PC-3 (cell line): Measurements from ENCODE around the gene SDE2. TPM values are rescaled to one million over a fixed set of nuclear protein-coding genes. Genes with fewer than 3 reads are reported as not detected.

Source experiments
- ATAC-seq: fragments of 200-7000 bp; cut with Tn5 transposase; 2 replicates; pipeline ENCODE4 v1.9.1; 2020; ENCODE audit warnings: mild to moderate bottlenecking, moderate library complexity
- BruUV-seq: library from RNA; stranded (reverse); fragments of 400-500 nt; replicated peaks from 2 replicates; lab custom pipeline; 2021; lab: Mats Ljungman, UMichigan
- CTCF ChIA-PET: fragments of 300-600 bp; sonication (Branson Sonifier 250); formaldehyde crosslinking; loops from one replicate; lab custom pipeline; 2022; ENCODE audit warnings: antibody characterized with exemption; lab: Charles Lee
- POLR2A ChIA-PET: fragments of 300-600 bp; sonication (Branson Sonifier 250); formaldehyde crosslinking; loops from one replicate; lab custom pipeline; 2022; ENCODE audit warnings: antibody characterized with exemption; ENCODE audit not compliant: unreplicated experiment; lab: Charles Lee
- DNase-seq: peaks from one replicate; pipeline ENCODE4 v3.0.0-alpha.2; 2015
- H2AFZ ChIP-seq: fragments of 300-600 bp; sonication (generic); 2 replicates; pipeline ENCODE4 v1.6.0; 2016; ENCODE audit warnings: antibody characterized with exemption, low read length
- H3F3A ChIP-seq: fragments of 300-600 bp; sonication (generic); one replicate; pipeline ENCODE4 v1.6.0; 2017; ENCODE audit warnings: antibody characterized with exemption, low read length, control low read depth, mild to moderate bottlenecking; ENCODE audit not compliant: unreplicated experiment
- H3K27ac ChIP-seq: fragments of 300-600 bp; sonication (generic); 2 replicates; pipeline ENCODE4 v1.5.1; 2016; ENCODE audit warnings: mild to moderate bottlenecking, low read length
- H3K27me3 ChIP-seq: fragments of 300-600 bp; sonication (generic); 2 replicates; pipeline ENCODE4 v1.6.1; 2016; ENCODE audit warnings: low read length, mixed read lengths
- H3K36me3 ChIP-seq: fragments of 300-600 bp; sonication (generic); 2 replicates; pipeline ENCODE4 v1.6.1; 2016; ENCODE audit warnings: low read depth, mixed run types, low read length, mixed read lengths
- H3K4me1 ChIP-seq: fragments of 300-600 bp; sonication (generic); 2 replicates; pipeline ENCODE4 v1.5.1; 2016; ENCODE audit warnings: low read length; ENCODE audit not compliant: insufficient read depth
- H3K4me2 ChIP-seq: fragments of 300-600 bp; sonication (generic); 2 replicates; pipeline ENCODE4 v1.6.0; 2016; ENCODE audit warnings: low read length
- H3K4me3 ChIP-seq: fragments of 300-600 bp; sonication (generic); 2 replicates; pipeline ENCODE4 v1.5.1; 2016; ENCODE audit warnings: mild to moderate bottlenecking, low read length, mixed read lengths
- H3K79me2 ChIP-seq: fragments of 300-600 bp; sonication (generic); 2 replicates; pipeline ENCODE4 v1.6.1; 2017; ENCODE audit warnings: low read length, mixed read lengths
- H3K9ac ChIP-seq: fragments of 300-600 bp; sonication (generic); 2 replicates; pipeline ENCODE4 v1.6.0; 2016; ENCODE audit warnings: mild to moderate bottlenecking, low read length
- H3K9me2 ChIP-seq: fragments of 300-600 bp; sonication (generic); replicated peaks from 2 replicates; pipeline ENCODE4 v1.6.1; 2016; ENCODE audit warnings: mixed run types, low read length, mixed read lengths
- H3K9me3 ChIP-seq: fragments of 300-600 bp; sonication (generic); 2 replicates; pipeline ENCODE4 v1.6.1; 2016; ENCODE audit warnings: low read length, mixed read lengths
- H4K20me1 ChIP-seq: fragments of 300-600 bp; sonication (generic); 2 replicates; pipeline ENCODE4 v1.6.1; 2016; ENCODE audit warnings: low read length, mixed read lengths
- EZH2 ChIP-seq: fragments of 300-600 bp; sonication (generic); IDR thresholded peaks from one replicate; pipeline ENCODE4 v1.6.1; 2017; ENCODE audit warnings: antibody characterized with exemption, mild to moderate bottlenecking, low read length; ENCODE audit not compliant: unreplicated experiment
- EZH2phosphoT487 ChIP-seq: fragments of 300-600 bp; sonication (generic); IDR thresholded peaks from 2 replicates; pipeline ENCODE4 v1.6.1; 2018; ENCODE audit warnings: mild to moderate bottlenecking, antibody characterized with exemption, low read length, borderline replicate concordance
- intact Hi-C: fragments of 100-400 bp; cut with micrococcal nuclease; formaldehyde crosslinking; loops from 2 replicates; pipeline ENCODE4 v1.9.0; 2023
- total RNA-seq: library from RNA; depleted of rRNA; stranded (reverse); fragments of >200 nt; gene quantifications from 2 replicates; pipeline ENCODE4 v1.2.3, GENCODE V29; 2014
- TF ChIP-seq, protein P1 (sequence below): fragments of 300-600 bp; sonication (generic); conservative IDR thresholded peaks from 2 replicates; pipeline ENCODE4 v1.5.1; 2017; ENCODE audit warnings: antibody characterized with exemption, low read depth, mild to moderate bottlenecking, low read length

SDE2 gene
- total RNA-seq, 1 experiment from 2014 or later = 26.1 TPM

- Histone ChIP-seq H3K9ac (no peak overlapping the region), H3K4me1 (peaks cover 14% of the 10 kb centered on the region), H3K4me3 (no peak overlapping the region), H3K9me2 (no peaks in the 10 kb centered on the region), H3K27ac (no peak overlapping the region), H4K20me1 (no peaks in the 10 kb centered on the region), H2AFZ (no peak overlapping the region), H3K4me2 (no peak overlapping the region), H3K36me3 (no peaks in the 10 kb centered on the region), H3K27me3 (no peaks in the 10 kb centered on the region), H3F3A (no peaks in the 10 kb centered on the region), H3K9me3 (no peaks in the 10 kb centered on the region), H3K79me2 (no peaks in the 10 kb centered on the region)
- no peak for ATAC-seq
- intact Hi-C loops = no loop called here
- ChIA-PET CTCF (no interaction called here), POLR2A (no interaction called here)
- DNase-seq = peak; percentile 11
- no TSS peak for BruUV-seq
- TF ChIP-seq EZH2 = no peak
- no peak for TF ChIP-seq EZH2phosphoT487
- TF ChIP-seq, protein P1, sequence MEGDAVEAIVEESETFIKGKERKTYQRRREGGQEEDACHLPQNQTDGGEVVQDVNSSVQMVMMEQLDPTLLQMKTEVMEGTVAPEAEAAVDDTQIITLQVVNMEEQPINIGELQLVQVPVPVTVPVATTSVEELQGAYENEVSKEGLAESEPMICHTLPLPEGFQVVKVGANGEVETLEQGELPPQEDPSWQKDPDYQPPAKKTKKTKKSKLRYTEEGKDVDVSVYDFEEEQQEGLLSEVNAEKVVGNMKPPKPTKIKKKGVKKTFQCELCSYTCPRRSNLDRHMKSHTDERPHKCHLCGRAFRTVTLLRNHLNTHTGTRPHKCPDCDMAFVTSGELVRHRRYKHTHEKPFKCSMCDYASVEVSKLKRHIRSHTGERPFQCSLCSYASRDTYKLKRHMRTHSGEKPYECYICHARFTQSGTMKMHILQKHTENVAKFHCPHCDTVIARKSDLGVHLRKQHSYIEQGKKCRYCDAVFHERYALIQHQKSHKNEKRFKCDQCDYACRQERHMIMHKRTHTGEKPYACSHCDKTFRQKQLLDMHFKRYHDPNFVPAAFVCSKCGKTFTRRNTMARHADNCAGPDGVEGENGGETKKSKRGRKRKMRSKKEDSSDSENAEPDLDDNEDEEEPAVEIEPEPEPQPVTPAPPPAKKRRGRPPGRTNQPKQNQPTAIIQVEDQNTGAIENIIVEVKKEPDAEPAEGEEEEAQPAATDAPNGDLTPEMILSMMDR = no peak
These were observed 48.4 kb upstream of the SDE2 start for GRCh38 chr1:226047495-226047894.

GRCh38 chr1:226046240-226046639 is 47.1 kb upstream of the SDE2 start:
- peaks cover 14% of the 10 kb centered on the region for H3K4me1 ChIP-seq
- no peaks in the 10 kb centered on the region for H4K20me1 ChIP-seq
- intact Hi-C loops = no loop called here
- ChIA-PET CTCF (no interaction called here), POLR2A (no interaction called here)
- H3K4me3 ChIP-seq = no peak overlapping the region
- no peaks in the 10 kb centered on the region for H3K9me2 ChIP-seq
- no peaks in the 10 kb centered on the region for H3F3A ChIP-seq
- no peak overlapping the region for H2AFZ ChIP-seq
- peak; percentile 96 for DNase-seq
- H3K79me2 ChIP-seq = no peaks in the 10 kb centered on the region
- H3K27me3 ChIP-seq = no peaks in the 10 kb centered on the region
- BruUV-seq = no TSS peak
- H3K4me2 ChIP-seq = peak overlapping the region; percentile 51
- peak overlapping the region; percentile 17 for H3K27ac ChIP-seq
- H3K9ac ChIP-seq = no peak overlapping the region
- peak; percentile 99 for ATAC-seq
- no peaks in the 10 kb centered on the region for H3K9me3 ChIP-seq
- no peaks in the 10 kb centered on the region for H3K36me3 ChIP-seq
- no peak for TF ChIP-seq EZH2phosphoT487
- no peak for TF ChIP-seq EZH2
- TF ChIP-seq, protein P1 = no peak

DNA sequence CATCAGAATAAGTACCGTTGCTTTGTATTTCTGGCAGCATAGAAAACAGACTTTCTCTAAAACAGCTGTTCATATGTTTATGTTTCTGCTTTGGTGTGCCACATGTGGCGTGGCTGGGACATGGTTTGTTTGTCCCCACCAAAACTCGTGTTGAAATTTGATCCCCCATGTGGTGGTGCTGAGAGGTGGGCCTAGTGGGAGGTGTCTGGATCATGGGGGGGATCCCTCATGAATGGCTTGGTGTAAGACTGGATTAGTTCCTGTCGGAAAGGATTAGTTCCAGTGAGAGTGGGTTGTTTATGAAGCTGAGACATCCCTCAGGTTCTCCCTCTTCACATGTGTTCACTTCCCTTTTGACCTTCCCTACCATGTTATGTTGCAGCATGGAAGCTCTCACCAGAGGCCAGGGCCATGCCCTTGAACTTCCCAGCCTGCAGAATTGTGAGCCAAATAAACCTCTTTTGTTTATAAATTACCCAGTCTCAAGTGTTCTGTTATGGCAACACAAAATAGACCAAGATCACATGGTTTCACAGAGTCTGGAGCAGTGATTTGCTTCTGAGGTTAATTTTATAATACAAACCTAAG is 45.5 kb upstream of the SDE2 start:
- Histone ChIP-seq H3K36me3 (no peaks in the 10 kb centered on the region), H3K4me1 (peaks cover 14% of the 10 kb centered on the region), H3K27me3 (no peaks in the 10 kb centered on the region), H2AFZ (no peak overlapping the region), H3F3A (no peaks in the 10 kb centered on the region), H3K9me2 (no peaks in the 10 kb centered on the region), H3K79me2 (no peaks in the 10 kb centered on the region), H3K9ac (no peak overlapping the region), H3K4me3 (no peak overlapping the region), H4K20me1 (no peaks in the 10 kb centered on the region), H3K4me2 (no peak overlapping the region), H3K27ac (no peak overlapping the region), H3K9me3 (no peaks in the 10 kb centered on the region)
- intact Hi-C loops = no loop called here
- TF ChIP-seq, protein P1 = no peak
- TF ChIP-seq EZH2phosphoT487 = no peak
- TF ChIP-seq EZH2 = no peak
- ChIA-PET CTCF (no interaction called here), POLR2A (no interaction called here)
- no TSS peak for BruUV-seq
- ATAC-seq (no peak), DNase-seq (no peak)
